SK-MEL-5 (cell line): ENCODE data around the gene CACNB4. TPM values are rescaled to one million over a fixed set of nuclear protein-coding genes. Genes with fewer than 3 reads are reported as not detected.
"Not testable (repeated sequence)": the region's sequence is repeated elsewhere in the genome, so short reads cannot be mapped to it uniquely, and the experiment has no call there.

Source experiments
- DNase-seq: peaks from one replicate; pipeline ENCODE4 v3.0.0-alpha.2; 2016; ENCODE audit warnings: low read depth, low spot score
- in situ Hi-C: cut with HindIII; loops from 2 replicates; pipeline ENCODE4 v1.10.0; 2016; ENCODE audit warnings: low sequenced_read_pairs, high pct_unique_total_duplicates, low pct_unique_long_range_greater_than_20kb
- total RNA-seq: library from RNA; depleted of rRNA; stranded (reverse); fragments of >200 nt; shearing (Covaris generic); gene quantifications from 2 replicates; pipeline ENCODE4 v1.2.3, GENCODE V29; 2014

Gene CACNB4
- total RNA-seq, 1 experiment from 2014 or later: 0.29 TPM

- in situ Hi-C loops: no loop called here
- DNase-seq: no peak
These were observed 220.6 kb downstream of the CACNB4 start for GRCh38 chr2:151878204-151878603.

- in situ Hi-C loops, DNase-seq: not testable (repeated sequence)
These were observed 223.2 kb downstream of the CACNB4 start for GRCh38 chr2:151875631-151876030.

GRCh38 chr2:151872463-151872862 is 226.4 kb downstream of the CACNB4 start:
- DNase-seq: no peak
- in situ Hi-C loops: no loop called here

- in situ Hi-C loops: no loop called here
- no peak for DNase-seq
These were observed 229.6 kb downstream of the CACNB4 start for GRCh38 chr2:151869291-151869690.

- in situ Hi-C loops: no loop called here
- no peak for DNase-seq
These were observed 236.1 kb downstream of the CACNB4 start for GRCh38 chr2:151862700-151863099.

- in situ Hi-C loops: no loop called here
- DNase-seq: peak; percentile 9
These were observed 237.7 kb downstream of the CACNB4 start for GRCh38 chr2:151861174-151861573.

- in situ Hi-C loops: no loop called here
- DNase-seq: no peak
These were observed 238.2 kb downstream of the CACNB4 start for GRCh38 chr2:151860613-151861146.

GRCh38 chr2:151860210-151860609 is 238.6 kb downstream of the CACNB4 start:
- in situ Hi-C loops: no loop called here
- DNase-seq: no peak

GRCh38 chr2:151857650-151858049 is 241.2 kb downstream of the CACNB4 start:
- in situ Hi-C loops: no loop called here
- no peak for DNase-seq

GRCh38 chr2:151855111-151855510 is 243.7 kb downstream of the CACNB4 start:
- in situ Hi-C loops: no loop called here
- DNase-seq: no peak

- in situ Hi-C loops: no loop called here
- no peak for DNase-seq
These were observed 245.6 kb downstream of the CACNB4 start for GRCh38 chr2:151853070-151853758.

- DNase-seq: no peak
- in situ Hi-C loops: no loop called here
These were observed 246.4 kb downstream of the CACNB4 start for GRCh38 chr2:151852260-151853069.

- in situ Hi-C loops: no loop called here
- no peak for DNase-seq
These were observed 247.1 kb downstream of the CACNB4 start for GRCh38 chr2:151851761-151852160.

GRCh38 chr2:151849413-151850010 is 249.3 kb downstream of the CACNB4 start:
- no peak for DNase-seq

GRCh38 chr2:151845884-151846283 is 253.0 kb downstream of the CACNB4 start:
- in situ Hi-C loops: no loop called here
- no peak for DNase-seq

More at GRCh38 chr2:151849413-151850010, 249.3 kb downstream of the CACNB4 start:
- in situ Hi-C loops: no loop called here

GRCh38 chr2:151845481-151845880 is 253.4 kb downstream of the CACNB4 start:
- in situ Hi-C loops: no loop called here
- no peak for DNase-seq

GRCh38 chr2:151844211-151844896 is 254.5 kb downstream of the CACNB4 start:
- in situ Hi-C loops: no loop called here

GRCh38 chr2:151843691-151844061 is 255.2 kb downstream of the CACNB4 start:
- no peak for DNase-seq
- in situ Hi-C loops: no loop called here

More at GRCh38 chr2:151844211-151844896, 254.5 kb downstream of the CACNB4 start:
- no peak for DNase-seq
